ENCODE data around the gene CHPF2.
A peak's percentile ranks its signal among the peaks of the same experiment; 100 is the strongest.

The CHPF2 gene

GRCh38 chr7:151260883-151261282 lies 28.6 kb downstream of the CHPF2 start:
- DNase-seq (ENCODE audit: low read depth in 2 of 2), result no peak

DNA sequence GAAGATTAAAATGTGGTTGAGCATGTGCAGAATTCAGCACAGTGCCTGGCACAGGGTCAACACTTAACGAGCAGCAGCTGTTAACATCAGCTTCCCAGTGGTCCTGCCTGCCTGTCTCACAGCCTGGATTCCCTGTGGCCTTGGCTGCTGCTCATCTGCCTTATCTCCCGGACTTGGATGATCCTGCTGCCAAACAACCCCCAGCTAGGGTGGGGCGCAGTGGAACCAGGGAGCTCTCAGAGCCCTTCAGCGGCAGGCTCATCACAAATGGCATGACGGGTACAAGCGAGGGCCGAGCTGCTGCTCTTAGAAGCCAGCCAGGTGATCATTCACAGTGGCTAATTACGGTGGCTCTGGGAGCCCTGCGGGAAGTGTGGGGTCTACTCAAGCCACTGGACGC lies 29.2 kb downstream of the CHPF2 start:
- no peak for DNase-seq (ENCODE audit: low read depth in 2 of 2)

GRCh38 chr7:151264615-151265014 lies 32.3 kb downstream of the CHPF2 start:
- DNase-seq (ENCODE audit: low read depth in 2 of 2), result no peak

DNA sequence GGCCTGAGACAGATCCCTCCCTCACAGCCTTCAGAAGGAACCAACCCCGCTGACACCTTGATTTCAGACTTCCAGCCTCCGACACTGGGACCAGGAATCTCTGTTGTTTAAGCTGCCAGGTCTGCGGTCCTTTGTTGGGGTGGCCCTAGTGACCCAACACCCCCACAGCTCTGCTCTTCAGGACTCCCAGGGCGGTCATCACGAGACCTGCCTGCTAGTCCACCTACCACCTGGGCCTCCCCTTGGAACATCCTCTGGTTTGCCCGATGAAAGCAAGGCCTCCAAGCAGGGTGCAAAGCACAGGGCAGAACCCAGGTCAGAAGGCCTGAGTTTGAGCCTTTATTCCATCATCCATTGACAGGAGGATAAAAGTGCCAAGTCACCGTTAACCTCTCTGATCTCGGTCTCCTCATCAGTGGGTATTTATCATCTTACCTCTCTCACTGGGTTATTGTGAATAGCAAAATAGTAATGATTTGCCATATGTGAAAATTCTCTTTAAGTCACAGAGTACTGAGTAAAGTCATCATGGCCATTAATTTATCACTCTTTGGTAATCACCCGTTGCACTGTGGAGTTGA lies 33.2 kb downstream of the CHPF2 start:
- no peak for DNase-seq (ENCODE audit: low read depth in 2 of 2)

GRCh38 chr7:151269511-151269910 lies 37.2 kb downstream of the CHPF2 start:
- DNase-seq (ENCODE audit: low read depth in 2 of 2), result no peak

DNA sequence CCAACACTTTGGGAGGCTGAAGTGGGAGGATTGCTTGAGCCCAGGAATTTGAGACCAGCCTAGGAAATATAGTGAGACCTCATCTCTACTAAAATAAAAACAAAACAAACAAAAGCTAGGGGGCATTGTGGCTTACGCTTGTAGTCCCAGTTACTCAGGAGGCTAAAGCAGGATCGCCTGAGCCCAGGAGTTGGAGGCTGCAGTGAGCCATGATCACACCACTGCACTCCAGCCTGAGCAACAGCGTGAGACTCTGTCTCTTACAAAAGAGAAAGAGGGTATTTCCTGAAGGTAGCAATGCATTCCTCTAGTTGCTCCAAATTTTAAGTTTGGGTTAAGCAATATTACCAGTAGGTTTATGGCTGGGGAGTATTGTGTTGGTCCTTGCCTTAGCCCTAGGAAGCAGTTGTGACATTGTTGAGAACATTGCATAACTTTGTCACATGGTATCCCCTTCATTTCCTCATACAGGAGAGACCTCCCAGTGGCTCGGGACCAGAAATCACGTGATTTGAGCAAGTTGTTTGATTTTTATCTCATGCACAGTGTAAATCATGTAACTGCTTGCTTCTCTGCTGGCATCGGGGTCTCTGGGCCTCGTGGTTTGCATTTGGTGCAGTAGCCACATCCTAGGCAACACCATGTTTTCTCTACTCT lies 39.5 kb downstream of the CHPF2 start:
- no peak for DNase-seq (ENCODE audit: low read depth in 2 of 2)

- no peak for DNase-seq (ENCODE audit: low read depth in 2 of 2)
Observed at GRCh38 chr7:151272405-151272804, 40.1 kb downstream of the CHPF2 start.

DNA sequence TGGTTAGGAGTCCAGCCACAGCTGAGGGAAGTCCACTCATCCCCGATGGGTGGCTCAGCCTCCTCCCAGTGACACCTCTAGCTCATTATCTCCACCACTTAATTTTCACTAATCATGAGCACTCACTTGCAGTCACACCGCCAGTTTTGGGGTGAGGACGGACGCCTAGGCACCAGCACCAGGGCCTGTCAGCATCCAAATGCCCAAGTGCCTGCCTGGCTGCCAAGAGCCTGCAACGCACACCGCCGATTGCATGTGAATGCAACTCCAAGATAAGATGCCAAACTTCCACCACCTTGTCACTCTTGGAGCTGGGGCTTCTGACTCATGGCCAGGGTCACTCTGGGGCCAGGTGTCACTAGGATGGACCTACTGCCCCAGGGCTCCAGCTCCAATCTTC lies 40.6 kb downstream of the CHPF2 start:
- DNase-seq (ENCODE audit: low read depth in 2 of 2), result no peak

DNA sequence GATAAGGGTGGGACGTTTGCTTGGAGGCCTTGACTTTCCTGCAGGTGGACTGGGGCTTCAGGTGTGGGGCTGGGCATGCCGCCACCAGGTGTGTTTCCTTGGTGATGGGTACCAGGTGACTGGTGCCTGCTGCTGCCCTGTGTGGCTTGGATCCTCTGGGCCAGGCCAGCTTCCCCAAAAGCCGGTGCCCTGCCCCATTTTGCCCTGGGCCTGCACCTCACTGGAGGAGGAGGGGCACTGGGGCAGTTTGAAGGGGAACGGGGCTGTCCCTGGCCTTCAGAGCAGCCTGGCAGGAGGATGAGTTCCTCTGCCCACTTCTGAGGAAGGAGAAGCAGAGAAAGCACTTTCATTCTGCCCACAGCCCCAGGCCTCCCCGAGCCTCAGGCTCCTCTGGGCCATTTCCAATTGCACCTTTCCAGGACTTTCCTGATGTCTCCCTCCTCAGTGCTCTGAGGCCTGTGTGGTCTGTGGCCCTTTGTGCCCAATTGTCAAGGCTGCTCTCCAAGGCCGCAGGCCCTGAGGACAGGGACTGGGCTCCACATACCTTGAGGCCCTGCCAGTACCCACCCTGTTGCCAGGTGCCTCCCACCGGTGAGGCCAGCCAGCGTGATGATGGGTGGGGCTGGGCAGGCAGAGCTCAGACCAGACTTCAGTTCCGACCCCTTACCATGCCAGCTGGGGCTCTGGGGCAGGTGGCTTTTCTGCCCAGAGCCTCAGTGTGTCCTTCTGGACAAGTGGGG lies 41.5 kb downstream of the CHPF2 start:
- DNase-seq (ENCODE audit: low read depth in 2 of 2), result no peak

DNA sequence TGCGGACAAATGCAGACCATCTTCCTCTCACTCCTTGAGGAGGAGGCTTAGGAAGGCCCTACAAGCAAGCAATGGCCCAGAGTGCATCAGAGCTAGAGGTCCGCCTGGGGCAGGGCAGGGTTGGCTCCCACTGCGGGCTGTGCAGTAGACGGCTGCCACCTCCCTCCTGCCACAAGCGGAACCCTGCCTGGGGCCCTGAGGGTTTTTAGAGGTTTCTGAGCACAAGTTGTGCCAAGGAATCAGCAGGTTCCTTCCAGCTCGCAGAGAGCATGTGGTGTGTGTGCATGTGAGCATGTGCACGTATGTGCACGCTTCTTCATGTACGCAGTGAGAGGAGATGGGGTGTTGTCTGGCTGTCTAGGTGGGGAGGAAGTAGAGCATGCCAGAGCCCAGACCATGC lies 42.1 kb downstream of the CHPF2 start:
- no peak for DNase-seq (ENCODE audit: low read depth in 2 of 2)

- DNase-seq (ENCODE audit: low read depth in 2 of 2), result no peak
Observed at GRCh38 chr7:151274936-151275812, 42.9 kb downstream of the CHPF2 start.

DNA sequence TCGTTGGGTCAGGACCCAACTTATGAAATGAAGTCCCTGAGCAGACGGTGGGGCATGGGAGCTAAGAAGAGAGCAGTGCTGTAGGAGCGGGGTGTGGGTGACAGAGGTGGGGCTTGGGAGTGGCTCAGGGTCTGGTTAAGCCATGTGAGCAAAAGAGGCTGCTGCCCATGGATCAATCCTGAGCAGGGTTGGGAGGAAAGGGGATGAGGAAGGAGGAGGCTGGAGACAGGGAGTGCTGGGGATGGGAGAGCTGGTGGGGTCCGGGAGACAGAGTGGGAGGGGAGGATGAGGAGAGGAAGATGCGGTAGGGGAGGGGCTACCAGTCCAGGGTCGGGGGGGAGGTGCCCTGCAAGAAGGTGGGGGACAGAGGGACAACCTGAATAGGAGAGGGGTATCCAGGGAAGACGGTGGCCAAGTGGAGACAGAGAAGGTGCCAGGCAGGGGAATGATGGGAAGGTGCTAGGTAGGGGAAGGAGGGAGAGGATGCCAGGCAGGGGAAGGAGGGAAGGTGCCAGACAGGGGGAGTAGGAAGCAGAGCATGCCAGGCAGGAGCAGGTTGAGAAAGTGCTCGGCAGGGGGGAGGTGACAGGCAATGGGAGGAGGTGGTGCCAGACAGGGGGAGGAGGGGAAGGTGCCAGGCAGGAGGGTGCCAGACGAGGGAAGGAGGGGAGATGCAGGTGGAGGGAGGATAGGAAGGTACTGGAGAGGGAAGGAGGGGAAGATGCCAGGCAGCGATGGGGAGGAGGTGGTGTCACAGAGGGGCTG lies 43.7 kb downstream of the CHPF2 start:
- no peak for DNase-seq (ENCODE audit: low read depth in 2 of 2)

- DNase-seq (ENCODE audit: low read depth in 2 of 2), result peak; percentile 23 to 34
Observed at GRCh38 chr7:151276666-151277590, 44.6 kb downstream of the CHPF2 start.

GRCh38 chr7:151277631-151278030 lies 45.3 kb downstream of the CHPF2 start:
- DNase-seq (ENCODE audit: low read depth in 2 of 2), result no peak

DNA sequence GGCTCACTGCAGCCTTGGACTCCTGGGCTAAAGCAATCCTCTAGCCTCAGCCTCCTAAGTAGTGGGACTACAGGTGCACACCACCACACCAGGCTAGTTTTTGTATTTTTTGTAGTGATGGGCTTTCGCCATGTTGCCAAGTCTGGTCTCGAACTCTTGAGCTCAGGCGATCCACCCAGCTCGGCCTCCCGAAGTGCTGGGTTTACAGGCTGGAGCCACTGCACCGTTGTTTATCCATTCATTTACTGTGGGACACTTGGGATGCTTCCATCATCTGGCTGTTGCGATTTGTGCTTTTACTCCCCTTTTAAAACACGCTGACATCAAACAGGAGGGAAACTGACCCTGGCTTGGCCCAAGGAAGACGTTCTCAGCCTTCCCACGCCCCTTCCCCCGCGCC lies 46.7 kb downstream of the CHPF2 start:
- DNase-seq (ENCODE audit: low read depth in 2 of 2), result no peak

DNA sequence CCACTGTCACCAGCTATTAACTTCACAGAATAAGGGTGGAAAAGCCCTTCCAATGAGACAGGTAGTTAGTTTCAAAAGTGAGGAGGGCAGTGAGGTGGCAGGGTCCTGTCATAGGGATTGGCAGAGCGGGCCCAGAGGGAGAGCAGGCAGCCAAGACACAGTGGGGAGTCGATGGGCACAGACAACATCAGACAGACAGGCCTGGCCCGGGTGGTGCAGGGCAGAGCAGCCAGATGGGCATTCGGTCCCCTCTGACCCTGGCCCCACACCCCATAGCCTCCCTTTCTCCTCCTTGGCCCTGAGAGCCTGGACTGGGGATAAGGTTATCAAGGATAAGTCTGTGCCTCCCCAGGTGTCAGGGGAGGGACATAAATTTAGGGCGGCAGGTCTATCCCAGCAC lies 47.6 kb downstream of the CHPF2 start:
- no peak for DNase-seq (ENCODE audit: low read depth in 2 of 2)

DNA sequence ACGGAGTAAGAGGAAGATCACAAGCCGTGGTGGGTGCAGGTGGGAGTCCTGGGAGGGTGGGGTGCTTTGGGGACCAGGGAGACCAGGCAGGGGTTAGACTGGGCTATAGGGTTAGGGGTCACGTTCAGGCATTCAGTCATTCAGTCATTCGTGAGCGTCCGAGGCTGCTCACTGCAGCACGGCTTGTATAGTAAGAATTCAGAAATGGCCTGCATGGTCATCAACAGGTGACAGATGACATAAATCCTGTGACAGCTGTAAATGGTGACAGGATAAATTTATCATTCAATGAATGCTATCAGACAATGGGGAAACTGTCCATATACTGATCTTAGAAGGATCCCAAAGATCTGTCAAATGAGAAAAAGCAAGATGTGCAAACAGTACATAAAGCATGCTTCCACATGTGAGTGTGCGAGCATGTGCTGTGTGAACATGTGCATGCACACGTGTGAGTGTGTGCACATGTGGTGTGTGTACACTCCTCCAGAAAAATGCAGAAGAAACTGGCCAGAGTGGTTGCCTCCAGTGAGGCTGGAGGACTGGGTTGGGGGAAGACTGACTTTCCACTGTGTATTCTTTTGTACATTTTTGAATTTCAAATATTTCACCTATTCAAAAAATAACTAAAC lies 48.2 kb downstream of the CHPF2 start:
- DNase-seq (ENCODE audit: low read depth in 2 of 2), result no peak

- DNase-seq (ENCODE audit: low read depth in 2 of 2), result no peak
Observed at GRCh38 chr7:151281686-151282085, 49.4 kb downstream of the CHPF2 start.

- DNase-seq (ENCODE audit: low read depth in 2 of 2), result no peak
Observed at GRCh38 chr7:151282111-151282510, 49.8 kb downstream of the CHPF2 start.

GRCh38 chr7:151283302-151283701 lies 51.0 kb downstream of the CHPF2 start:
- no peak for DNase-seq (ENCODE audit: low read depth in 2 of 2)

Measured in activated CD8-positive, alpha-beta memory T cell treated with anti-CD3 and anti-CD28 coated beads for 4 hours (primary cell).